Natural killer cell (primary cell): Measurements from ENCODE around the gene MAP4K3. TPM values are rescaled to one million over a fixed set of nuclear protein-coding genes. Genes with fewer than 3 reads are reported as not detected.

Experiments
- ATAC-seq, 3 donors: fragments of 150-1000 bp in 2 of 3; fragments of 200-7000 bp in 1 of 3; cut with Tn5 transposase; 1 replicate in 1 of 3; 2 replicates in 2 of 3; pipeline ENCODE4 v1.10.0; 2021; ENCODE audit warnings: mild to moderate bottlenecking in 2 of 3, moderate library complexity in 2 of 3
- DNase-seq, 2 donors: peaks; one replicate each; pipeline versions ENCODE4 v3.0.0 to v3.0.0-alpha.2; 2013 to 2021; ENCODE audit warnings: mixed read lengths in 1 of 2
- H3K27ac ChIP-seq: one replicate; pipeline ENCODE4 v1.5.1; 2013; ENCODE audit warnings: mild to moderate bottlenecking, low read length
- H3K27me3 ChIP-seq: one replicate; pipeline ENCODE4 v1.6.1; 2013; ENCODE audit warnings: low read length; ENCODE audit not compliant: control insufficient read depth, insufficient read depth
- H3K36me3 ChIP-seq: one replicate; pipeline ENCODE4 v1.6.1; 2013; ENCODE audit warnings: low read length; ENCODE audit not compliant: control insufficient read depth, insufficient read depth
- H3K4me1 ChIP-seq: one replicate; pipeline ENCODE4 v1.6.1; 2013; ENCODE audit warnings: low read length; ENCODE audit not compliant: control insufficient read depth, insufficient read depth
- H3K4me3 ChIP-seq: one replicate; pipeline ENCODE4 v1.5.1; 2013; ENCODE audit warnings: low read length
- H3K9me3 ChIP-seq: one replicate; pipeline ENCODE4 v1.6.1; 2013; ENCODE audit warnings: low read length; ENCODE audit not compliant: control insufficient read depth, insufficient read depth
- H3K27ac Mint-ChIP-seq, 2 donors: one replicate each; pipeline ENCODE4 v1.8.0; 2022; ENCODE audit warnings: mild to moderate bottlenecking in 2 of 2, mixed read lengths in 2 of 2, moderate library complexity in 1 of 2
- H3K27me3 Mint-ChIP-seq, 2 donors: one replicate each; pipeline ENCODE4 v1.8.0; 2022; ENCODE audit warnings: low read depth in 2 of 2, mixed read lengths in 2 of 2
- H3K36me3 Mint-ChIP-seq: one replicate; pipeline ENCODE4 v1.8.0; 2022; ENCODE audit warnings: mixed read lengths
- H3K4me1 Mint-ChIP-seq, 2 donors: one replicate each; pipeline ENCODE4 v1.8.0; 2022; ENCODE audit warnings: mixed read lengths in 2 of 2
- H3K4me3 Mint-ChIP-seq: one replicate; pipeline ENCODE4 v1.8.0; 2022; ENCODE audit warnings: mild to moderate bottlenecking, moderate library complexity, mixed read lengths
- H3K9me3 Mint-ChIP-seq, 2 donors: one replicate each; pipeline ENCODE4 v1.8.0; 2022; ENCODE audit warnings: mixed read lengths in 2 of 2
- WGBS: methylation state at CpG from one replicate; pipeline ENCODE4 v1.1.7; 2013; ENCODE audit warnings: missing lambda C conversion rate; ENCODE audit not compliant: insufficient coverage; 5-methylcytosine and 5-hydroxymethylcytosine counted together
- intact Hi-C: fragments of 100-400 bp; cut with micrococcal nuclease; formaldehyde crosslinking; loops from one replicate; pipeline ENCODE4 v1.14.2; 2022
- total RNA-seq, 4 donors: library from RNA; stranded (reverse); fragments of 120-200 nt in 1 of 4; gene quantifications; one replicate each; pipeline versions ENCODE4 v1.2.3 to v1.2.4, GENCODE V29; 2013 to 2022
- TF ChIP-seq, protein P1 (sequence below): fragments of 200-600 bp; IDR thresholded peaks from one replicate; pipeline ENCODE4 v1.8.0; 2022; ENCODE audit warnings: antibody characterized with exemption

MAP4K3 gene
- total RNA-seq, 3 donors from 2014 or later (not counting 1 experiment from before 2014, with no cell fraction given): 17.3 to 25.9 (median 20.3) TPM

DNA sequence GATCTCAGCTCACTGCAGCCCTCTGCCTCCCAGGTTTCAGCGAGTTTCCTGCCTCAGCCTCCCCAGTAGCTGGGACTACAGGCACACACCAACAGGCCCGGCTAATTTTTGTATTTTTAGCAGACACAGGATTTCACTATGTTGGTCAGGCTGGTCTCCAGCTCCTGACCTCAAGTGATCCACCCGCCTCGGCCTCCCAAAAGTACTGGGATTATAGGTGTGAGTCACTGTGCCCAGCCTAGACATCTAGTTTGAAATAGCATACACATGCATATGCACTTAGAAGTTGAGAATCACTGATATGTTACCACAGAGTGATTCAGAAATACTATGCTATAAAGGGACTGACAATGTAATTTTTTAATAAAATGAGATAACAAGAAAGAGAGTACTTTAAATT, 123.5 kb downstream of the MAP4K3 start:
- no peaks in the 10 kb centered on the region for H3K9me3 ChIP-seq
- TF ChIP-seq, protein P1, sequence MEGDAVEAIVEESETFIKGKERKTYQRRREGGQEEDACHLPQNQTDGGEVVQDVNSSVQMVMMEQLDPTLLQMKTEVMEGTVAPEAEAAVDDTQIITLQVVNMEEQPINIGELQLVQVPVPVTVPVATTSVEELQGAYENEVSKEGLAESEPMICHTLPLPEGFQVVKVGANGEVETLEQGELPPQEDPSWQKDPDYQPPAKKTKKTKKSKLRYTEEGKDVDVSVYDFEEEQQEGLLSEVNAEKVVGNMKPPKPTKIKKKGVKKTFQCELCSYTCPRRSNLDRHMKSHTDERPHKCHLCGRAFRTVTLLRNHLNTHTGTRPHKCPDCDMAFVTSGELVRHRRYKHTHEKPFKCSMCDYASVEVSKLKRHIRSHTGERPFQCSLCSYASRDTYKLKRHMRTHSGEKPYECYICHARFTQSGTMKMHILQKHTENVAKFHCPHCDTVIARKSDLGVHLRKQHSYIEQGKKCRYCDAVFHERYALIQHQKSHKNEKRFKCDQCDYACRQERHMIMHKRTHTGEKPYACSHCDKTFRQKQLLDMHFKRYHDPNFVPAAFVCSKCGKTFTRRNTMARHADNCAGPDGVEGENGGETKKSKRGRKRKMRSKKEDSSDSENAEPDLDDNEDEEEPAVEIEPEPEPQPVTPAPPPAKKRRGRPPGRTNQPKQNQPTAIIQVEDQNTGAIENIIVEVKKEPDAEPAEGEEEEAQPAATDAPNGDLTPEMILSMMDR: no peak
- no peak for DNase-seq
- H3K27me3 Mint-ChIP-seq: no peaks in the 10 kb centered on the region
- no peaks in the 10 kb centered on the region for H3K4me1 ChIP-seq
- H3K27ac Mint-ChIP-seq: no peak overlapping the region
- H3K36me3 ChIP-seq: peaks cover 4% of the 10 kb centered on the region
- no peak overlapping the region for H3K27ac ChIP-seq
- intact Hi-C loops: no loop called here
- no peaks in the 10 kb centered on the region for H3K36me3 Mint-ChIP-seq
- H3K9me3 Mint-ChIP-seq: no peaks in the 10 kb centered on the region
- no peak overlapping the region for H3K4me3 ChIP-seq
- no peak for ATAC-seq
- no peaks in the 10 kb centered on the region for H3K27me3 ChIP-seq
- H3K4me1 Mint-ChIP-seq: no peaks in the 10 kb centered on the region
- 95% methylated on average over 4 of the region's 4 CpGs for WGBS
- H3K4me3 Mint-ChIP-seq: no peak overlapping the region

DNA sequence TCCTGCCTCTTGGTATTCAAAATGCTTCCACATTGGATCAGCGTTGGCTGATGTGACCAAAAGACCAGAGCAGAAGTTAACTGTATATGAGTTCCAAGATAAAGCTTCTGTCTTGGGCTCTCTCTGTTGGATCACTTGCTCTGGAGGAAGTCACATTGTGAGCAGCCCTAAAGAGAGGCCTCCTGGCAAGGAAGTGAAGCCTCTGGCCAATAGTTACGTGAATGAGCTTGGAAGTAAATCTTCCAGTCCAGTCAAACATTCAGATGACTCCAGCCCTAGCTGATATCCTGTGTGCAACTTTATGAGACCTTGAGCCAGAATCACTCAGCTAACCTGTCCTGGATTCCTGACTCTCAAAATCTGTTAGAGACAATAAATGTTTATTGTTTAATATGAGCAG, 125.6 kb downstream of the MAP4K3 start:
- H3K27me3 Mint-ChIP-seq: no peaks in the 10 kb centered on the region
- Histone ChIP-seq H3K4me3 (no peak overlapping the region), H3K27me3 (no peaks in the 10 kb centered on the region), H3K36me3 (peaks cover 4% of the 10 kb centered on the region), H3K9me3 (no peaks in the 10 kb centered on the region), H3K4me1 (no peaks in the 10 kb centered on the region), H3K27ac (no peak overlapping the region)
- no peak overlapping the region for H3K27ac Mint-ChIP-seq
- DNase-seq: no peak
- TF ChIP-seq, protein P1: no peak
- WGBS: 98% methylated on average over 2 of the region's 2 CpGs
- H3K4me1 Mint-ChIP-seq: no peaks in the 10 kb centered on the region
- H3K4me3 Mint-ChIP-seq: no peak overlapping the region
- ATAC-seq: no peak
- no peaks in the 10 kb centered on the region for H3K9me3 Mint-ChIP-seq
- intact Hi-C loops: no loop called here
- no peaks in the 10 kb centered on the region for H3K36me3 Mint-ChIP-seq

DNA sequence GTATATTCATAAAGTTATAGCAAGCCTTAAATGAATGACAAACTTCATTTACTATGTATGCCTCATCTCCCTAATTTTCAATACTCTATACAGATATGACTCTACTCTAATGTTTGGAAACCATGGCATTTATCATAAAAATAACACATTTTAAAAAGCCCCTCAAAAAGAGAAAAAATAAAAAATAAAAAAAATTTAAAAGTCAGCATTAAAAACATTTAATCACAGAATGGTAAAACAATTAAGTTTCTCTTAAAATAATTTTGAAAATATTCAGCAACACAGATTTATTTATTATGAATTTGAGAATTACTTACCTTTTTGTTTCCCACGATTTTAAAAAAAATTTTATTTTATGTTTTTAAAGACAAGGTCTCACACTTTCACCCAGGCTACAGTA, 128.3 kb downstream of the MAP4K3 start:
- H3K4me1 Mint-ChIP-seq: no peaks in the 10 kb centered on the region
- H3K36me3 ChIP-seq: peaks cover 4% of the 10 kb centered on the region
- no peaks in the 10 kb centered on the region for H3K27me3 ChIP-seq
- H3K36me3 Mint-ChIP-seq: no peaks in the 10 kb centered on the region
- no peak overlapping the region for H3K27ac ChIP-seq
- H3K4me3 ChIP-seq: no peak overlapping the region
- ATAC-seq: no peak
- no peaks in the 10 kb centered on the region for H3K9me3 Mint-ChIP-seq
- intact Hi-C loops: no loop called here
- no peaks in the 10 kb centered on the region for H3K9me3 ChIP-seq
- H3K27ac Mint-ChIP-seq: no peak overlapping the region
- no CpG with 5 or more reads among the region's 1 CpG for WGBS
- no peak overlapping the region for H3K4me3 Mint-ChIP-seq
- no peaks in the 10 kb centered on the region for H3K4me1 ChIP-seq
- no peak for DNase-seq
- TF ChIP-seq, protein P1: no peak
- H3K27me3 Mint-ChIP-seq: no peaks in the 10 kb centered on the region

DNA sequence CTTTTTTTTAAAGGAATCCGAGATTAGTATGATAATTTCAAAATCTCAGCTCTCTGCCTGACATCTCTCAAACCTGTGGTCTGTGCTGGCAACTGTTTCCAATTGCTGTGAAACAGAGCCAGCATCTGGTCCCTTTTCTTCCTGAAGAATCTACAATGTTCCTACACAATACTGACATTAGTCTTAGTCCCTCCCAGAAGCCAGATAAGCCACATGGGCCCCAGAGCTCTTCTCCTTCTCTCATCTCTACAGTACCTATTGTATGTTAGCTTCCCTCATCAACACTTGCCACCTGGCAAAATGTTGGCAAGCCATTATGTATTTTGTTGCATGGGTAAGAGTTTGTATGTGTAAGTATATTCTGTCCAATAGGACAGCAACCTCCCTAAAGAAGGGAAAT, 130.5 kb downstream of the MAP4K3 start:
- intact Hi-C loops: no loop called here
- ATAC-seq (no peak), DNase-seq (no peak)
- Histone ChIP-seq H3K27ac (no peak overlapping the region), H3K27me3 (no peaks in the 10 kb centered on the region), H3K36me3 (no peaks in the 10 kb centered on the region), H3K9me3 (no peaks in the 10 kb centered on the region), H3K4me3 (no peak overlapping the region), H3K4me1 (no peaks in the 10 kb centered on the region)
- TF ChIP-seq, protein P1: no peak
- Mint-ChIP-seq H3K9me3 (no peaks in the 10 kb centered on the region), H3K4me3 (no peak overlapping the region), H3K4me1 (no peaks in the 10 kb centered on the region), H3K27me3 (no peaks in the 10 kb centered on the region), H3K36me3 (no peaks in the 10 kb centered on the region), H3K27ac (no peak overlapping the region)
- 88% methylated on average over 1 of the region's 1 CpG for WGBS
